22Rv1 (cell line): ENCODE data around the gene HES4.
"Not testable (repeated sequence)": the region's sequence is repeated elsewhere in the genome, so short reads cannot be mapped to it uniquely, and the experiment has no call there.

ENCODE experiments used
- H3K27ac ChIP-seq: fragments of 450-650 bp; 2 replicates; pipeline ENCODE4 v1.5.1; 2017
- ZFX ChIP-seq: fragments of 450-650 bp; IDR thresholded peaks from 2 replicates; pipeline ENCODE4 v1.6.1; 2017; ENCODE audit warnings: antibody characterized with exemption, borderline replicate concordance
- TF ChIP-seq, protein P1 (sequence below): fragments of 450-650 bp; IDR thresholded peaks from 2 replicates; pipeline ENCODE4 v1.5.1; 2017; ENCODE audit warnings: mild to moderate bottlenecking

HES4 gene

DNA sequence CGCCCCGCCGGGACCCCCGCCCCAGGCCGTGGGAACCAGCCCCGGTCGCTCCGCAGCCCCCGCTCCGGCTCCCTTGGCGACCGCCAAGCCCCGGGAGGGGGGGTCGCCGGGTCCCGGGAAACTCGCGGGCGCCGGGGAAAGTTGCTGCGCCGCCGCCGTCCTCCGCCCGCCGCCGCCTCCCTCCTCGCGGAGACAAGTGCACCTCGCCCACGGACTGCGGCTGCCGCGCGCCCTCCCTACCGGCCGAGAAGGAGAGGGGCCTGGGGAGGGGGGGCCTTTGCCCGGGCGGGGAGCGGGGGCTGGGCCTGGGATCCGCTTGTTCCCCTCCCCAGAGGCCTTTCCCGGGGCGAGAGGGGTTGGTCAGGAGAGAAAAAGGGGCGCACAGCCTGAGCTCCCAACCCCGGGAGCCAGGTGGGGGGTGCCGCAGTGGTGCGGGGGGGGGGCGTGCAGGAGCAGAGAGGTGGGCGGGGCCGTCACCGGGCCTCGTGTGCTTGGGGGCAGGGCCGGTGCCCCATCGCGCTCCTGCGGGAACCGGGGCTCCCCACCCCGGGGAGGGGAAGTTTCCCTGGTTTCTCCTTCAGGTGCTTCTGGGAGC is 20.6 kb upstream of the HES4 start:
- peak overlapping the region; percentile 87 for H3K27ac ChIP-seq
- TF ChIP-seq ZFX = no peak
- TF ChIP-seq, protein P1, sequence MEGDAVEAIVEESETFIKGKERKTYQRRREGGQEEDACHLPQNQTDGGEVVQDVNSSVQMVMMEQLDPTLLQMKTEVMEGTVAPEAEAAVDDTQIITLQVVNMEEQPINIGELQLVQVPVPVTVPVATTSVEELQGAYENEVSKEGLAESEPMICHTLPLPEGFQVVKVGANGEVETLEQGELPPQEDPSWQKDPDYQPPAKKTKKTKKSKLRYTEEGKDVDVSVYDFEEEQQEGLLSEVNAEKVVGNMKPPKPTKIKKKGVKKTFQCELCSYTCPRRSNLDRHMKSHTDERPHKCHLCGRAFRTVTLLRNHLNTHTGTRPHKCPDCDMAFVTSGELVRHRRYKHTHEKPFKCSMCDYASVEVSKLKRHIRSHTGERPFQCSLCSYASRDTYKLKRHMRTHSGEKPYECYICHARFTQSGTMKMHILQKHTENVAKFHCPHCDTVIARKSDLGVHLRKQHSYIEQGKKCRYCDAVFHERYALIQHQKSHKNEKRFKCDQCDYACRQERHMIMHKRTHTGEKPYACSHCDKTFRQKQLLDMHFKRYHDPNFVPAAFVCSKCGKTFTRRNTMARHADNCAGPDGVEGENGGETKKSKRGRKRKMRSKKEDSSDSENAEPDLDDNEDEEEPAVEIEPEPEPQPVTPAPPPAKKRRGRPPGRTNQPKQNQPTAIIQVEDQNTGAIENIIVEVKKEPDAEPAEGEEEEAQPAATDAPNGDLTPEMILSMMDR = no peak

DNA sequence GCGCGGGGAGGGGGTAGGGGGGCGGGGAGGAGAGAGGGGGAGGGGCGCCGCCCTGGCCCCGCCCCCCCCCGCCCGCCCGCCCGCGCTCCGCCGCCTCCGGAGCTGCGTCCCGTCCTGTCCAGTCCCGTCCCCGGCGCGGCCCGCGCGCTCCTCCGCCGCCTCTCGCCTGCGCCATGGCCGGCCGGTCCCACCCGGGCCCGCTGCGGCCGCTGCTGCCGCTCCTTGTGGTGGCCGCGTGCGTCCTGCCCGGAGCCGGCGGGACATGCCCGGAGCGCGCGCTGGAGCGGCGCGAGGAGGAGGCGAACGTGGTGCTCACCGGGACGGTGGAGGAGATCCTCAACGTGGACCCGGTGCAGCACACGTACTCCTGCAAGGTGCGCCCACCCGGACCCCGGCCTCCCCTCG is 20.1 kb upstream of the HES4 start, which contains the start of gene AGRN:
Gene AGRN (plus strand): TSS at position 121 of the 405 bp plus-strand sequence. CDS start 53 bp downstream, at position 174.
- TF ChIP-seq ZFX = no peak
- TF ChIP-seq, protein P1 = no peak
- peak within 1 kb of the TSS; percentile 87 for H3K27ac ChIP-seq

DNA sequence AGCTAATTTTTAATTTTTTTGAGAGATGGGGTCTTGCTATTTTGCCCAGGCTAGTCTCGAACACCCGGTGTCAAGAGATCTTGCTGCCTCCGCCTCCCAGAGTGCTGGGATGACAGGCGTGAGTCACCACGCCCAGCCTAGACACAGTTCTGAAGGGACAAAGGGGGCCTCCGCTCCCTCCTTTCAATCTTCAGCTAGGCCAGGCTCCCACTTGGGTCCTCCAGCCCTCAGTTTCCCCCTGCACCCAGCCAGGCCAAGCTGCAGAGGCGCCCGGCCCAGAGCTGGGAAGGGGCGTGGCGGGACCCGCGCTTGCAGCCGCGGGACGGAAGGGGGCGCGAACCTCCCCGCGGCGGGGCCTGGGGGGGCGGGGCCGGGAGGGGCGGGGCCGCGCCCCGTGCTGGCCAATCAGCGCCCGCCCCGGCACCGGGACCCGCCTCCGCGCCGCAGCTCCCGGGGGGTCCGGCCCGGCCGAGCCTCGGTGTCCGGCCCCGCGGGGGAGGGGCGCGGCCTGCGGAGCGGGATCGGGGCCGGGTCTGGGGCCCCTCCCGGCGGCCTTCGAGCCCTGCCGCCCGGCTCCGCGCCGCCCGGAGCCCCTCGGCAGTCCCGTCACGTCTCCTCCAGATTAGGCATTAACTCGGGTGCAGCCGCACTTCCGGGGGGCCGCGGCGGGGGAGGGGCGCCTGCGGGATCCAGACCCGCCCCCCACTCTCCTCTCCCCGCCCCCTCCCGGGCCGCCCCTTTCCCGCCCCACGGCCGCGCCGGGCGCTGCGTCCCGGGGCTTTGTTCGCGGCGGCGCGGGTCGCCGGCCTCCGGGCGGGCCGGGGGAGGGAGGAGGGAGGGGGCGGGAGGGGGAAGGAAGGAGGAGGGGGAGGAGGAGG is 19.5 kb upstream of the HES4 start:
- H3K27ac ChIP-seq = peak overlapping the region; percentile 87
- TF ChIP-seq, protein P1 = peak; percentile 89
- TF ChIP-seq ZFX = no peak

- H3K27ac ChIP-seq = not testable (repeated sequence)
These were observed 18.4 kb upstream of the HES4 start for GRCh38 chr1:1018321-1018685.

- H3K27ac ChIP-seq = peak overlapping the region; percentile 30; the same call in 1 of the 2 replicates
These were observed 17.8 kb upstream of the HES4 start for GRCh38 chr1:1017397-1018320.

DNA sequence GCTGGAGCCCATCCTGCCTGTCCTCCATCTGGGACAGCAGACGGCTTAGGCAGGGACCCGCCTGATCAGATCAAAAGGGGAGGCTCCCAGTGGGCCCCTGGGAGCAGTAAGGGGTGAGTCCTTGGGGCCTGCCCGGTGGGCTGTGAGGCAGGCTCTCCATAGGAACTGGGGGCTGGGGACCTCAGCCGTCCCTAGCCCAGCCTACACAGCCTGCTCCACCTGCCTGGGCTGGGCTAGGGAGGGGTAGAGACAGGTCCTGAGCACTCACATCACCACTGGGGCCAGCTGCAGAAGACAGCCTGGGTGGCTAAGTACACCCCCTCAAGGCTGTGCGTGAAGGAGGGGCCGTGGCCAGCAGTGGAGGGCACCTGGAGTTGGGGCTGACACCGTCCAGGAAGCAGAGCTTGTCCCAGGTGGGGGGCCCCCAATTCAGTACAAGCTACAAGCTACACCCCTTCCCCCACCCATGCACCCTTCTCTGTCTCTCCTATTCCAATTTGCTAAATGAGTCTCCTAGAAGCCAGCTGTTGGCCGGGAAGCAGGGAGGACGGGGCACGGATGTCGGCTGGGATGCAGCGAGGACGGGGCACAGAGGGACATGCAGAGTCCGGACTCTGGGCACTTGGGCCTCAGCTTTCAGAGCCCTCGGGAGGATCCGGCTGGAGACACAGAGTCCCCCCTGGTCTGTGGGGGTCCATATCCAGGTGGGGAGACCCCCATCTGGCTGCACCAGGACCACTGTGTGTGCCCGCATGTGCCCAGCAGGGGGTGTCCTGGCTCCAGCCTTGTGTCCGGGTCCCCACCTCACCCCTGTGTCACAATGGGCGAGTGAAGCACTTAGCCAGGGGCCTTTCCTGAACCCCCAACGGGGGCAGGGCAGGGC is 15.1 kb upstream of the HES4 start:
- TF ChIP-seq, protein P1 = peak; percentile 36
- no peak for TF ChIP-seq ZFX
- H3K27ac ChIP-seq = peak overlapping the region; percentile 94

DNA sequence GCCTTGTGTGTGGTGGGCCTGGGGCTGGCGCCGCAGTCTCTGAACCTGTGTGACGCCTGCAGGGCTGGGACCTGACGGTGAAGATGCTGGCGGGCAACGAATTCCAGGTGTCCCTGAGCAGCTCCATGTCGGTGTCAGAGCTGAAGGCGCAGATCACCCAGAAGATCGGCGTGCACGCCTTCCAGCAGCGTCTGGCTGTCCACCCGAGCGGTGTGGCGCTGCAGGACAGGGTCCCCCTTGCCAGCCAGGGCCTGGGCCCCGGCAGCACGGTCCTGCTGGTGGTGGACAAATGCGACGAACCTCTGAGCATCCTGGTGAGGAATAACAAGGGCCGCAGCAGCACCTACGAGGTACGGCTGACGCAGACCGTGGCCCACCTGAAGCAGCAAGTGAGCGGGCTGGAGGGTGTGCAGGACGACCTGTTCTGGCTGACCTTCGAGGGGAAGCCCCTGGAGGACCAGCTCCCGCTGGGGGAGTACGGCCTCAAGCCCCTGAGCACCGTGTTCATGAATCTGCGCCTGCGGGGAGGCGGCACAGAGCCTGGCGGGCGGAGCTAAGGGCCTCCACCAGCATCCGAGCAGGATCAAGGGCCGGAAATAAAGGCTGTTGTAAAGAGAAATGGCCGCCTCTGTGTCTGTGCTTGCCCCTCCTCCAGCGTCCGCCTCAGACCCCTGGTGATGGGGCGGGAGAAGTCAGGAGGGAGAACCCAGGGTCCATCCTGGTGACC is 14.2 kb upstream of the HES4 start:
- TF ChIP-seq ZFX = no peak
- TF ChIP-seq, protein P1 = no peak
- peak overlapping the region; percentile 94 for H3K27ac ChIP-seq
